Ishikawa (cell line): ENCODE measurements around the gene LETMD1.

Experiments used
- CEBPB ChIP-seq: IDR thresholded peaks from 2 replicates; pipeline ENCODE4 v1.6.1; 2012
- CREB1 ChIP-seq: IDR thresholded peaks from 2 replicates; pipeline ENCODE4 v1.6.1; 2012; ENCODE audit warnings: low read depth
- EGR1 ChIP-seq: IDR thresholded peaks from 2 replicates; pipeline ENCODE4 v1.6.1; 2012
- EP300 ChIP-seq: IDR thresholded peaks from 2 replicates; pipeline ENCODE4 v1.6.1; 2012; ENCODE audit warnings: borderline replicate concordance
- FOXM1 ChIP-seq: IDR thresholded peaks from 2 replicates; pipeline ENCODE4 v1.6.1; 2012; ENCODE audit warnings: low read depth, borderline replicate concordance
- NFIC ChIP-seq: IDR thresholded peaks from 2 replicates; pipeline ENCODE4 v1.6.1; 2012
- RAD21 ChIP-seq: IDR thresholded peaks from 2 replicates; pipeline ENCODE4 v1.6.1; 2012; ENCODE audit warnings: low read depth
- TAF1 ChIP-seq: IDR thresholded peaks from 2 replicates; pipeline ENCODE4 v1.6.1; 2012; ENCODE audit warnings: low read depth, mild to moderate bottlenecking
- TCF12 ChIP-seq: IDR thresholded peaks from 2 replicates; pipeline ENCODE4 v1.6.1; 2012; ENCODE audit warnings: low read depth
- TEAD4 ChIP-seq: IDR thresholded peaks from 2 replicates; pipeline ENCODE4 v1.6.1; 2012
- YY1 ChIP-seq: IDR thresholded peaks from 2 replicates; pipeline ENCODE4 v1.6.1; 2012; ENCODE audit warnings: low read depth
- ZBTB7A ChIP-seq: IDR thresholded peaks from 2 replicates; pipeline ENCODE4 v1.6.1; 2012; ENCODE audit warnings: low read depth
- TF ChIP-seq, protein P1 (sequence below): IDR thresholded peaks from 2 replicates; pipeline ENCODE4 v1.6.1; 2012; ENCODE audit warnings: low read depth, mild to moderate bottlenecking
- TF ChIP-seq, protein P2 (sequence below): IDR thresholded peaks from 2 replicates; pipeline ENCODE4 v1.6.1; 2012
- TF ChIP-seq, protein P3 (sequence below): IDR thresholded peaks from 2 replicates; pipeline ENCODE4 v1.6.1; 2012

Gene LETMD1

DNA sequence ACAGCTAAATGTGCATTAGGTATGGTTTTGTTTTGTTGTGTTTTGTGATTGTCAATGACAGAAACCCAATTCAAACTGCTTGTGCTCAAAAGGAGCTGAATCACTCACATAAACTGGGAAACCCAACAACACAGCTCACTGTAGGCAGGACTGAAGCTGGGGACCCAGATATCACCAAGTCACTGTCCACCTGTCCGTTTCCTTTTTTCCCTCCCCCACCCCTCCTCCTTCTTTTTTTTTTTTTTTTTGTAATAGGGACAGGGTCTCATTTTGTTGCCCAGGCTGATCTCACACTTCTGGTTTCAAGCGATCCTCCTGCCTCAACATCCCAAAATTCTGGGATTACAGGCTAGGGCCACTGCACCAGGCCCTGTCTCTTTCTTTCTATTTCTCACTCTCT, 15.1 kb upstream of the LETMD1 start:
- no peak for TF ChIP-seq CREB1
- no peak for TF ChIP-seq TCF12
- TF ChIP-seq, protein P1, sequence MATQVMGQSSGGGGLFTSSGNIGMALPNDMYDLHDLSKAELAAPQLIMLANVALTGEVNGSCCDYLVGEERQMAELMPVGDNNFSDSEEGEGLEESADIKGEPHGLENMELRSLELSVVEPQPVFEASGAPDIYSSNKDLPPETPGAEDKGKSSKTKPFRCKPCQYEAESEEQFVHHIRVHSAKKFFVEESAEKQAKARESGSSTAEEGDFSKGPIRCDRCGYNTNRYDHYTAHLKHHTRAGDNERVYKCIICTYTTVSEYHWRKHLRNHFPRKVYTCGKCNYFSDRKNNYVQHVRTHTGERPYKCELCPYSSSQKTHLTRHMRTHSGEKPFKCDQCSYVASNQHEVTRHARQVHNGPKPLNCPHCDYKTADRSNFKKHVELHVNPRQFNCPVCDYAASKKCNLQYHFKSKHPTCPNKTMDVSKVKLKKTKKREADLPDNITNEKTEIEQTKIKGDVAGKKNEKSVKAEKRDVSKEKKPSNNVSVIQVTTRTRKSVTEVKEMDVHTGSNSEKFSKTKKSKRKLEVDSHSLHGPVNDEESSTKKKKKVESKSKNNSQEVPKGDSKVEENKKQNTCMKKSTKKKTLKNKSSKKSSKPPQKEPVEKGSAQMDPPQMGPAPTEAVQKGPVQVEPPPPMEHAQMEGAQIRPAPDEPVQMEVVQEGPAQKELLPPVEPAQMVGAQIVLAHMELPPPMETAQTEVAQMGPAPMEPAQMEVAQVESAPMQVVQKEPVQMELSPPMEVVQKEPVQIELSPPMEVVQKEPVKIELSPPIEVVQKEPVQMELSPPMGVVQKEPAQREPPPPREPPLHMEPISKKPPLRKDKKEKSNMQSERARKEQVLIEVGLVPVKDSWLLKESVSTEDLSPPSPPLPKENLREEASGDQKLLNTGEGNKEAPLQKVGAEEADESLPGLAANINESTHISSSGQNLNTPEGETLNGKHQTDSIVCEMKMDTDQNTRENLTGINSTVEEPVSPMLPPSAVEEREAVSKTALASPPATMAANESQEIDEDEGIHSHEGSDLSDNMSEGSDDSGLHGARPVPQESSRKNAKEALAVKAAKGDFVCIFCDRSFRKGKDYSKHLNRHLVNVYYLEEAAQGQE, result no peak
- no peak for TF ChIP-seq NFIC
- no peak for TF ChIP-seq YY1
- TF ChIP-seq FOXM1, result no peak
- TF ChIP-seq TAF1, result no peak
- no peak for TF ChIP-seq CEBPB
- TF ChIP-seq, protein P2, sequence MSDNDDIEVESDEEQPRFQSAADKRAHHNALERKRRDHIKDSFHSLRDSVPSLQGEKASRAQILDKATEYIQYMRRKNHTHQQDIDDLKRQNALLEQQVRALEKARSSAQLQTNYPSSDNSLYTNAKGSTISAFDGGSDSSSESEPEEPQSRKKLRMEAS, result no peak
- TF ChIP-seq, protein P3, sequence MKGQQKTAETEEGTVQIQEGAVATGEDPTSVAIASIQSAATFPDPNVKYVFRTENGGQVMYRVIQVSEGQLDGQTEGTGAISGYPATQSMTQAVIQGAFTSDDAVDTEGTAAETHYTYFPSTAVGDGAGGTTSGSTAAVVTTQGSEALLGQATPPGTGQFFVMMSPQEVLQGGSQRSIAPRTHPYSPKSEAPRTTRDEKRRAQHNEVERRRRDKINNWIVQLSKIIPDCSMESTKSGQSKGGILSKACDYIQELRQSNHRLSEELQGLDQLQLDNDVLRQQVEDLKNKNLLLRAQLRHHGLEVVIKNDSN, result no peak
- TF ChIP-seq EP300, result no peak
- TF ChIP-seq TEAD4, result no peak
- TF ChIP-seq EGR1, result no peak
- no peak for TF ChIP-seq RAD21

DNA sequence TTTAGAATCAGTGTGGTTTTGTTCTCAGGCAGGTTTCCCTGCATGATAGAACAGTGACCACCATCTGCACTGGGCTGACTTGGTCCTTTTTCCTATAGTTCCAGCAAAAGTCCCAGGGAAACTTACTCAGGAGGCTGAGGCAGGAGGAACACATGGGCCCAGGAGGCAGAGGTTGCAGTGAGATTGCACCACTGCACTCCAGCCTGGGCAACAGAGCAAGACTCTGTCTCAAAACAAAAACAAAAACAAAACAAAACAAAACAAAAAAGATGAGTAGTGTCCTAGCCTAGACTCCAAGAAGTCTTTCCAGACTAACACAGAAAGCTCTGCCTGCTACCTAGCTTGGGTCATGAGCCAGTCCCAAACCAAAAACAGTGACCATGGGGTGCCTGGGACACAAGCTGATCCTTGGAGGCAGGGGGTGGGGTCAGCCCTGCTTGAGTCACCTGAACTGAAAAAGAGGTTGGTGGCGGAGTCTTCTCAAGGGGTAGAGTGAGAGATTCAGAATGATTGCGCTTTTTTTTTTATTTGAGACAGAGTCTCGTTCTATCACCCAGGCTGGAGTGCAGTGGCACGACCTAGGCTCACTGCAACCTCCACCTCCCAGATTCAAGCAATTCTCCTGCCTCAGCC, 14.6 kb upstream of the LETMD1 start:
- TF ChIP-seq EGR1 (no peak), RAD21 (no peak), TCF12 (no peak), ZBTB7A (no peak), YY1 (no peak), TEAD4 (no peak), TAF1 (no peak), FOXM1 (no peak), CREB1 (no peak), CEBPB (no peak), EP300 (no peak), NFIC (no peak)
- TF ChIP-seq, protein P1, result no peak
- TF ChIP-seq, protein P2, result no peak
- TF ChIP-seq, protein P3, result no peak

DNA sequence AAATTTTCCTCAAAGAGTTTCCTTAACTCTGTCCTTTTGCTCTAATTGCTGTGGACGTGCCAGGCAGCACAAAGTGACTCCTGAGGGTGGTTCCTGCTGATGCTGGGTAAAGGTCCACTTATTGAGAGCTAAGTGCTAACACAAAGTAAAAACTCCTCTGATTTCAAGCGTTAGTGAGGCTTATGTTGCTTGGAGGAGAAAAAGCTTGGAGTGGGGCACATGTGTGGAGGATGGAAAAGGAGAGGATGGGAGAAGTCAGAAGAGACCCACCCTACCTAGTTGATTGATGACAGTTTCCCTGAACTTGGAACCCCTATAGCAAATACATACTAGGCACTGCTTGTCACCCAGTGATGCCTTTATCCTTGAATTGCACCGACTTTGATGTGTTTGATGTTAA, 11.8 kb upstream of the LETMD1 start:
- TF ChIP-seq TEAD4 (no peak), EGR1 (no peak), CEBPB (no peak), TCF12 (no peak), ZBTB7A (no peak)

DNA sequence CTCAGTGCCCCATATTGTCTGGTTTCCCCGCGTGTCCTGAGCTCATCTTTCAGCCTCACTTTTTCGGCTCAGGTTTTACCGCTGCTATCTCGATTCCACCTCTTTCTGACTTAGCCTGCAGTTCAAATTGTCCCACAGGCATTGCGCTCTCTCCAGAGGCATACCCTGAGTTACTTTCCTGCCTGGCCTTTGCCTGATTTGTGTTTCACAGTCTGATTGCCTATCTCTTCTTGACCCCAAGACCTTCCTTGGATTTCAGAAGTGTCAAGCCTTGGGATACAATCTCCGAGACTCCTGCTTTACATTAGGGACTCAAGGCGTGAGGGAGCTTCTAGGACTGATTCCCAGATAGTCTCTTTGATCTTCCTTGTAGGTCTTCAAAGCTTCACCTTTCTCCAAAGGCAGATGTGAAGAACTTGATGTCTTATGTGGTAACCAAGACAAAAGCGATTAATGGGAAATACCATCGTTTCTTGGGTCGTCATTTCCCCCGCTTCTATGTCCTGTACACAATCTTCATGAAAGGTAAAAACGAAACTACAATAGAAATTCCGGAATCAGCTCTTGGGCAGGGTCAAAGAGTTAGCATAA, 629 bp downstream of the LETMD1 start:
- TF ChIP-seq, protein P3, result no peak
- TF ChIP-seq FOXM1, result no peak
- no peak for TF ChIP-seq EGR1
- no peak for TF ChIP-seq TCF12
- TF ChIP-seq, protein P1, result no peak
- no peak for TF ChIP-seq TAF1
- TF ChIP-seq YY1, result no peak
- TF ChIP-seq, protein P2, result no peak
- TF ChIP-seq RAD21, result no peak
- TF ChIP-seq TEAD4, result no peak
- TF ChIP-seq NFIC, result no peak
- no peak for TF ChIP-seq CREB1
